GM12878 (cell line): Measurements from ENCODE around the gene PELO. TPM values are rescaled to one million over a fixed set of nuclear protein-coding genes. Genes with fewer than 3 reads are reported as not detected.

Experiments
- EED ChIP-seq: sonication (generic); IDR thresholded peaks from 2 replicates; pipeline ENCODE4 v1.6.1; 2016; ENCODE audit warnings: antibody characterized with exemption, low read depth
- ETV6 ChIP-seq, 2 experiments: fragments of 450-650 bp in 1 of 2; IDR thresholded peaks in 1 of 2; conservative IDR thresholded peaks in 1 of 2; 2 replicates each; pipeline ENCODE4 v1.6.1; 2014; ENCODE audit warnings: antibody characterized with exemption in 1 of 2, borderline replicate concordance in 1 of 2, low read depth in 1 of 2, mild to moderate bottlenecking in 1 of 2, moderate library complexity in 1 of 2
- HDAC6 ChIP-seq: fragments of 200-600 bp; sonication (generic); IDR thresholded peaks from one replicate; pipeline ENCODE4 v1.8.0; 2017; ENCODE audit warnings: antibody characterized with exemption; ENCODE audit not compliant: unreplicated experiment
- SPI1 ChIP-seq: IDR thresholded peaks from 2 replicates; pipeline ENCODE4 v1.6.1; 2011; ENCODE audit warnings: low read depth, mild to moderate bottlenecking, low read length, moderate library complexity, borderline replicate concordance; ENCODE audit not compliant: insufficient read depth
- SUZ12 ChIP-seq: fragments of 200-600 bp; sonication (generic); IDR thresholded peaks from one replicate; pipeline ENCODE4 v1.6.1; 2018; ENCODE audit warnings: antibody characterized with exemption, mild to moderate bottlenecking; ENCODE audit not compliant: unreplicated experiment
- polyA plus RNA-seq, 11 experiments: library from polyadenylated mRNA; depleted of rRNA in 4 of 11; unstranded in 6 of 11; stranded (reverse) in 5 of 11; fragments of >200 nt; fragmentation: Nextera tagmentation in 4 of 11; fragmentation: Illumina TruSeq in 1 of 11; extraction: Ambion mirVana in 4 of 11; extraction: Trizol in 1 of 11; gene quantifications; 1 replicate in 1 of 11; 2 replicates in 10 of 11; pipeline versions ENCODE4 v1.2.1 to v1.2.3, GENCODE V29; 2011 to 2016; ENCODE audit warnings: inconsistent platforms in 2 of 11, missing spikeins in 2 of 11, low read depth in 1 of 11
- total RNA-seq, 4 experiments: library from RNA; depleted of rRNA in 3 of 4; stranded (reverse); fragments of >200 nt in 3 of 4; fragmentation: Illumina TruSeq in 1 of 4; extraction: Trizol in 1 of 4; gene quantifications; 2 replicates each; pipeline versions ENCODE4 v1.2.1 to v1.2.3, GENCODE V29; 2013 to 2021
- TF ChIP-seq, protein P1 (sequence below): fragments of 450-650 bp; IDR thresholded peaks from 2 replicates; pipeline ENCODE4 v1.6.1; 2018; ENCODE audit warnings: mild to moderate bottlenecking, low read depth, moderate library complexity; ENCODE audit not compliant: partially characterized antibody
- TF ChIP-seq, protein P2 (sequence below): fragments of 450-650 bp; IDR thresholded peaks from 2 replicates; pipeline ENCODE4 v1.6.1; 2016; ENCODE audit warnings: mild to moderate bottlenecking, moderate library complexity, borderline replicate concordance

The PELO gene
- total and polyA plus RNA-seq, 10 of the 15 experiments (the other 5 are each of a cell fraction or from before 2014, with no cell fraction given), result 5.6 to 11.9 (median 8.7) TPM

DNA sequence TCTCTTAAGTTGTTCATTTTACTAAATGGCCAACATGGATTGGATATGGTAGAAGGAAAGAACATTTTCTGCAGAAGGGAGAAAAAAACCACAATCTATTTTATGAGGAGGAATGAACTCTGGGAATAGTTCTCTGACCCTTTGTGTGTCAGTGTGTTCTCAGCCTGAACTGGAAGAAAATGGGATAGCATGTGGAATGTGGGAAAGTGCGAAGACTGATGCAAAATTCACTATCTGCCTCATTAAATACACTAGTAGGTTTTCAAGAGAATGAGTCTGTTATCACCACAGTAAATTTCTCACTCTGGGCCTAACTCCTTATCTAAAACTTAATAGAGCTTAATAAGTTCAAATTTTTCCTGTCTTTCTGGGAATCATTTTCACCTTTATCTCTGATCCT, 22.7 kb downstream of the PELO start (continued):
- TF ChIP-seq, protein P1, sequence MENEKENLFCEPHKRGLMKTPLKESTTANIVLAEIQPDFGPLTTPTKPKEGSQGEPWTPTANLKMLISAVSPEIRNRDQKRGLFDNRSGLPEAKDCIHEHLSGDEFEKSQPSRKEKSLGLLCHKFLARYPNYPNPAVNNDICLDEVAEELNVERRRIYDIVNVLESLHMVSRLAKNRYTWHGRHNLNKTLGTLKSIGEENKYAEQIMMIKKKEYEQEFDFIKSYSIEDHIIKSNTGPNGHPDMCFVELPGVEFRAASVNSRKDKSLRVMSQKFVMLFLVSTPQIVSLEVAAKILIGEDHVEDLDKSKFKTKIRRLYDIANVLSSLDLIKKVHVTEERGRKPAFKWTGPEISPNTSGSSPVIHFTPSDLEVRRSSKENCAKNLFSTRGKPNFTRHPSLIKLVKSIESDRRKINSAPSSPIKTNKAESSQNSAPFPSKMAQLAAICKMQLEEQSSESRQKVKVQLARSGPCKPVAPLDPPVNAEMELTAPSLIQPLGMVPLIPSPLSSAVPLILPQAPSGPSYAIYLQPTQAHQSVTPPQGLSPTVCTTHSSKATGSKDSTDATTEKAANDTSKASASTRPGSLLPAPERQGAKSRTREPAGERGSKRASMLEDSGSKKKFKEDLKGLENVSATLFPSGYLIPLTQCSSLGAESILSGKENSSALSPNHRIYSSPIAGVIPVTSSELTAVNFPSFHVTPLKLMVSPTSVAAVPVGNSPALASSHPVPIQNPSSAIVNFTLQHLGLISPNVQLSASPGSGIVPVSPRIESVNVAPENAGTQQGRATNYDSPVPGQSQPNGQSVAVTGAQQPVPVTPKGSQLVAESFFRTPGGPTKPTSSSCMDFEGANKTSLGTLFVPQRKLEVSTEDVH, result no peak
- TF ChIP-seq EED (no peak), ETV6 (conservative IDR thresholded peaks at IDR 0.05 in 1 of 2, IDR thresholded peaks at IDR 0.05 in 1 of 2; ENCODE audit: borderline replicate concordance in 1 of 2, low read depth in 1 of 2) (no peak), SUZ12 (no peak), SPI1 (no peak), HDAC6 (no peak)
- TF ChIP-seq, protein P2, sequence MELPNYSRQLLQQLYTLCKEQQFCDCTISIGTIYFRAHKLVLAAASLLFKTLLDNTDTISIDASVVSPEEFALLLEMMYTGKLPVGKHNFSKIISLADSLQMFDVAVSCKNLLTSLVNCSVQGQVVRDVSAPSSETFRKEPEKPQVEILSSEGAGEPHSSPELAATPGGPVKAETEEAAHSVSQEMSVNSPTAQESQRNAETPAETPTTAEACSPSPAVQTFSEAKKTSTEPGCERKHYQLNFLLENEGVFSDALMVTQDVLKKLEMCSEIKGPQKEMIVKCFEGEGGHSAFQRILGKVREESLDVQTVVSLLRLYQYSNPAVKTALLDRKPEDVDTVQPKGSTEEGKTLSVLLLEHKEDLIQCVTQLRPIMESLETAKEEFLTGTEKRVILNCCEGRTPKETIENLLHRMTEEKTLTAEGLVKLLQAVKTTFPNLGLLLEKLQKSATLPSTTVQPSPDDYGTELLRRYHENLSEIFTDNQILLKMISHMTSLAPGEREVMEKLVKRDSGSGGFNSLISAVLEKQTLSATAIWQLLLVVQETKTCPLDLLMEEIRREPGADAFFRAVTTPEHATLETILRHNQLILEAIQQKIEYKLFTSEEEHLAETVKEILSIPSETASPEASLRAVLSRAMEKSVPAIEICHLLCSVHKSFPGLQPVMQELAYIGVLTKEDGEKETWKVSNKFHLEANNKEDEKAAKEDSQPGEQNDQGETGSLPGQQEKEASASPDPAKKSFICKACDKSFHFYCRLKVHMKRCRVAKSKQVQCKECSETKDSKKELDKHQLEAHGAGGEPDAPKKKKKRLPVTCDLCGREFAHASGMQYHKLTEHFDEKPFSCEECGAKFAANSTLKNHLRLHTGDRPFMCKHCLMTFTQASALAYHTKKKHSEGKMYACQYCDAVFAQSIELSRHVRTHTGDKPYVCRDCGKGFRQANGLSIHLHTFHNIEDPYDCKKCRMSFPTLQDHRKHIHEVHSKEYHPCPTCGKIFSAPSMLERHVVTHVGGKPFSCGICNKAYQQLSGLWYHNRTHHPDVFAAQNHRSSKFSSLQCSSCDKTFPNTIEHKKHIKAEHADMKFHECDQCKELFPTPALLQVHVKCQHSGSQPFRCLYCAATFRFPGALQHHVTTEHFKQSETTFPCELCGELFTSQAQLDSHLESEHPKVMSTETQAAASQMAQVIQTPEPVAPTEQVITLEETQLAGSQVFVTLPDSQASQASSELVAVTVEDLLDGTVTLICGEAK, result no peak
